CD4-positive, alpha-beta T cell treated with Interleukin-17A for 1 hour (primary cell): ENCODE results near the gene SREBF2.
"Not testable (repeated sequence)": the region's sequence is repeated elsewhere in the genome, so short reads cannot be mapped to it uniquely, and the experiment has no call there.

Source experiments
- DNase-seq: peaks from one replicate; pipeline ENCODE4 v3.0.0-alpha.2; 2020

The SREBF2 gene

GRCh38 chr22:41842996-41843970, 10.4 kb downstream of the SREBF2 start:
- DNase-seq, result peak; percentile 27

GRCh38 chr22:41844036-41844435, 11.1 kb downstream of the SREBF2 start:
- DNase-seq, result no peak

- DNase-seq, result no peak
Measured at GRCh38 chr22:41844513-41844912, 11.6 kb downstream of the SREBF2 start.

GRCh38 chr22:41845380-41846267, 12.7 kb downstream of the SREBF2 start:
- DNase-seq, result no peak

- DNase-seq, result no peak
Measured at GRCh38 chr22:41846268-41846987, 13.5 kb downstream of the SREBF2 start.

DNA sequence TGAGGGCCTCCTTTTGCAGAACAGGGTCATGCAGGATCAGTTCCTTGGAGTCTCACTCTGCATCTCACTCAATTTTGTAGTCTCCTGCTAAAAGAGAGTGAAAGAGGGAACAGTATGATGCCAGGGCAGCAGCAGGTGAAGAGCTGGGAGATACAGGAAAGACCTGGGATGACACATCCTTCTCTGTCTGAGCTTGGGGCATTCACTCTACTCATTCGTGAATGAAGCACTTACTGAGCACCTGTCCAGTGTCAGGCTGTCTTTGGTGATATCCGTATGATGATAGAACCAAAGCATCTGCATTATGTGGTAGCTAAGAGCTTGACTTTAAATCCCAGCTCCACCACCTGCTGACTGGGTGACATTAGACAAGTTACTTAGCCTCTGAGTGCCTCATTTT, 14.4 kb downstream of the SREBF2 start:
- no peak for DNase-seq

- DNase-seq, result no peak
Measured at GRCh38 chr22:41848468-41848867, 15.6 kb downstream of the SREBF2 start.

DNA sequence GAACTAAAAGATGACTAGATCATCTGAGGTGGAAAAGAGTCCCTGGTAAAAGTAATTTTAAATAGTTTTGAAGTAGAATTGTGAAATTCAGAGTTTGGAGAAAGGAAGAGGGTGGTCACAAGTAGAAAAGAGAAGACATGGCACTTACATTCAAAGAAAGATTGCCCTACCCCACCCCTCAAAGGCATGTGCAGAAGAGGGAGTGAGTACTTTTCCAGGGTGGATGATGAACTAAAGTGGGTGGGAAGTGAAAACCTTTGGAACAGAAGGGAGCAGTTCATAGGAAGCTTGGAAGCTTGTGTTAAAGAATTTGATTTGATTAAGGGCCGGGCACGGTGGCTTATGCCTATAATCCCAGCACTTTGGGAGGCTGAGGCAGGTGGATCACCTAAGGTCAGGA, 23.6 kb downstream of the SREBF2 start:
- DNase-seq, result no peak

- peak; percentile 83 for DNase-seq
Measured at GRCh38 chr22:41857155-41857859, 24.4 kb downstream of the SREBF2 start.

DNA sequence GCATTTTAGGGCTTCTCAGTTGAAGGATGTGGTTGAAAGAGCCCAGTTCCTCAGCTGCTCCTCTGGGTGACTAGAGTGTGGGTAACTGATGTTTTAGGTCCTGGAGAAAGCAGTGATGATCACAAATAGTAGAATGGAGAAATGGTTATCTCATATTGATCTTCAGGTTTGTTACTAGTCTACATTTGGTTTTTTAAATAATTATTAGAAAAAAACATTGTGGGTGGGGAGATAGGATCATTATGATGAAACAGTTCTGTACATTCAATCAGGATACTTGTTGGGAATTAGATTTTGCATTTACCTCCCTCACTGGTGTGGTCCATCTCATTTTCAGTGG, 24.9 kb downstream of the SREBF2 start:
- DNase-seq, result no peak

- DNase-seq, result peak; percentile 54
Measured at GRCh38 chr22:41862160-41862529, 29.2 kb downstream of the SREBF2 start.

GRCh38 chr22:41862530-41863266, 29.8 kb downstream of the SREBF2 start:
- peak; percentile 24 for DNase-seq

- DNase-seq, result no peak
Measured at GRCh38 chr22:41863472-41863871, 30.6 kb downstream of the SREBF2 start.

DNA sequence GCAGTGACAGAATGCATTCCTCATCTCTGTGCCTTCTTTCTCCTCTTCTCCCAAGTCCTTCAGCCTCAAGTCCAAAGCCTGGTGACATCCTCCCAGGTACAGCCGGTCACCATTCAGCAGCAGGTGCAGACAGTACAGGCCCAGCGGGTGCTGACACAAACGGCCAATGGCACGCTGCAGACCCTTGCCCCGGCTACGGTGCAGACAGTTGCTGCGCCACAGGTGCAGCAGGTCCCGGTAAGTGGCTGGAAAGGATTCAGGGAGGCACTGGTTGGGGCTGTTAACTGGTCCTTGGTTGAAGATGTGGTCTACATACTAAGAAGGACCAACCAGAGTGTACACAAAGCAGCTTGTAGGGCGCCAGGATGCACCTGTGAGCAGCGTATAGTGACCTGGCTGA, 35.7 kb downstream of the SREBF2 start:
- DNase-seq, result no peak

DNA sequence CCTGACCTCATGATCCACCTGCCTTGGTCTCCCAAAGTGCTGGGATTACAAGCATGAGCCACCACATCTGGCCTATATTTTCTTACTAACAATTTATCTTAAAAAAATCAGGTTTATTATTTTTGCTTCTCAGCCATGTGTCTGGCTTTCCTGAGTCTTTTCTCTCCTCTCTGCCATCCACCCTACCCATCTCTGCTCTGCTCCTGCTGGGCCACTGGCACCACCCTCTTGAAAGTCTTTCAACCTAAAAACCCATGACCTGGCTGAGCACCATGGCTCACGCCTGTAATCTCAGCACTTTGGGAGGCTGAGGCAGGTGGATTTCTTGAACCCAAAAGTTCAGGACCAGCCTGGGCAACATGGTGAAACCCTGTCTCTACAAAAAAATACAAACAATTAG, 37.2 kb downstream of the SREBF2 start:
- not testable (repeated sequence) for DNase-seq

GRCh38 chr22:41870786-41871185, 37.9 kb downstream of the SREBF2 start:
- DNase-seq, result no peak

DNA sequence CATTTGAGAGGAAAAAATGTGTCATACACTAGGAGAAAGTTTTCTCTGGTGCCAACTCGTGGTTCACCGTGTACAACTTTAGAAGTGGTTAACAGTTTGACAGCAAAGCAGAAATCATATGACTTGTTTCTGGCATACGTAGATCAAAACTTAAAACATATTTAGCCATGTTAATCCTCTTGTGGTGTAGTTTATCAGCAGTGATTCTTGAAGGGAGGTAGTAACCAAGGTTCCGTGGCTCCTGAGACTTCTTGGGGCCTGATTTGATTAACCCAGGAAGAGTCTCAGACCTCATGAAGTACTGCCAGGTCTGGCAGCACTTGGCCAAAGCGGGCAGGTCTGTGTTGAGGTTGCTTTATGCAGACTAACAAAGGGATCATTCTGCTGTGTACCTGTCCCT, 40.5 kb downstream of the SREBF2 start:
- DNase-seq, result peak; percentile 61

DNA sequence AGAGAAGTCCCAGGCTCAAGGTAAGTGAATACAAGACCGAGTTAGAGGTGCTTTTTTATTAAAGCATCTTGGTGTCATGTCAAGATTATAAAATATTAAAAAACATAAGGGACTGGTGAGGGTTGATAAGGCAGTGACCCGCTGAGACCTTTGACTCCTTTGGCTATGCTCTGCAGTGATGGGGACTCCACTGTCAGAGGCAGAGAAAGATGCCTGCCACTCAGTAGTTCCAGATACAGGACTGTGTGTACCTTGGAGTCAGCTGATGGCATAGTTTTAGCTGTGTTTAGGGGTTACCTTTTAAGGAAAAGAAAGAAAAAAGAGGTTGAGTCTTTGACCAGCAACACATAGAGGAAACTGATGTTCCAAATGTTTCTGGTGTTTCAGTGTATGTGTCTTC, 41.2 kb downstream of the SREBF2 start:
- DNase-seq, result no peak

GRCh38 chr22:41875531-41876270, 42.8 kb downstream of the SREBF2 start:
- no peak for DNase-seq

DNA sequence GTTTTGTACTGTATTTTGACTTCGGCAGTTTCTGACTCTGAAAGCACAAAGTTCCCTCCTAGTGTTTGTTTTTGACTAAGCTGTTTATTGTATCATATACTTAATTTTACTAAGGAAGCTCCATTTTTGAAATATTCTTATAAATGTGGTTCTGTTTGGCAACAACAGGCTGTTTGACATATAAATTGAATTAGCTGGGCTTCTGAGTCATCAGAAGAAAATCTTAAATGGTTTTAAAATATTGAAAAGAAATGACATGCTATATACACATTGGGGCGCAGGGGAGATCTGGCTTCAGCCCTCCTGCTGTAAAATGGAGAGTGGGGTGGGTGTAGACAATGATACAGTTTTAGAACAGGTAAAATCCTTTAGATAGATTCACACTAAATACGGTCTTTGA, 43.4 kb downstream of the SREBF2 start:
- no peak for DNase-seq

GRCh38 chr22:41876675-41877074, 43.8 kb downstream of the SREBF2 start:
- DNase-seq, result no peak
